Activated naive CD4-positive, alpha-beta T cell (primary cell): Measurements from ENCODE around the gene ACTL7B.
"Not testable (repeated sequence)": the region's sequence is repeated elsewhere in the genome, so short reads cannot be mapped to it uniquely, and the experiment has no call there.

ENCODE experiments used
- DNase-seq, 4 experiments: peaks; one replicate each; lab custom pipeline; 2025; lab: John Stamatoyannopoulos, UW

ACTL7B gene

GRCh38 chr9:108869092-108869725 is 13.4 kb upstream of the ACTL7B start:
- DNase-seq, result no peak

DNA sequence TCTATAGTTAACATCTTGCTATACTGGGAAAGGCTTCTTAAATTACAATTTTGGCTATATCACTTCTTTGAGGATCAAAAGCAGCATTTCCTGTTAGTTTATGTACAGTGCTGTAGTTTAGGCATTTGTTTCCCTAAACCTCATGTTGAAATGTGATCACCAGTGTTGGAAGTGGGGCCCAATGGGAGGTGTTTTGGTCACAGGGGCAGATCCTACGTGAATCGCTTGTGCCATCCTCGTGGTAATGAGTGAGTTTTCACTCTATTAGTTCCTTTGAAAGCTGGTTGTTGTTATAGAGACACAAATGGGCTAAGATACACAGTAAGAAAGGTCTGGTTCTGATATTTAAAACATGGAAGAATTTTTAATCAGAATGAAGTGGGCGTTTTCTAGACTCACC is 12.0 kb upstream of the ACTL7B start:
- no peak for DNase-seq

DNA sequence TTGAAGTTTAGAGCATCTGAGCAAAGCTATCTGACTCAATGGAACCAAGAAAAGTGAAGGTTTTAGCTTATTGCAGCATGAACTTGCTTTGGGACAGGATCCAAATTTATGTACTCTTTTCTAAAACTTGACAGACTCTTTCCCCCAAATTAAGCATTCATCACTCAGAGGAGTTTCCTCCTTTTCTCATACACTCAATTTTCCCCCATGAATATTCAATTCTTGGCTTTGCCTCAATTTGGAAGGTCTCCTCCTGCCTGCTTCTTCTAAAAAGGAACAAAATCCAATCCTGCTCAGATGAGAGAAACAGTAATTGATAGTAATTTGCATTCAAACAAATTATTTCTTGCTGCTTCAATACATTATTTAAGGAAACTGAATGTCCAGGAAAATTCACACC is 11.3 kb upstream of the ACTL7B start:
- no peak for DNase-seq

GRCh38 chr9:108866001-108866420 is 10.2 kb upstream of the ACTL7B start:
- DNase-seq, result no peak

GRCh38 chr9:108865037-108865436 is 9.3 kb upstream of the ACTL7B start:
- no peak for DNase-seq

DNA sequence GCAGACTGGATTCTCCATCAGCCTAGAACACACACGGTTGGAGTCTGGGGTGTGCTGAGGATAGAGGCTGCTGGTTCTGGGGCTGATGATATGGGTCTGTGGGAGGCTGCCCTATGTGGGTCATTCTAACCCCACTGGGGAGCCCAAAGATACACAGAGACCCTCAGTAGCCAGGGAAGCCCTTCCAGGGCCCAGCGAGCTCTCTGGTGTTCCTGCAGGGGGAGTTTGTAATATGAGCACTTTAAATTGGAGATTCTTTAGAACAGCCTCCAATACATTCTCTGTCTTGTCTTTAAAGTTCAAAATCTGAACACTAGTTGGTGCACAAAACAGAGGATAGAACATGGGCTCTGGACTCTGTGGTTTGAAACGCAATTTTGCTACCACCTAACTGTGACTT is 8.7 kb upstream of the ACTL7B start:
- DNase-seq, result no peak

- DNase-seq, result no peak
Observed at GRCh38 chr9:108863891-108864290, 8.1 kb upstream of the ACTL7B start.

DNA sequence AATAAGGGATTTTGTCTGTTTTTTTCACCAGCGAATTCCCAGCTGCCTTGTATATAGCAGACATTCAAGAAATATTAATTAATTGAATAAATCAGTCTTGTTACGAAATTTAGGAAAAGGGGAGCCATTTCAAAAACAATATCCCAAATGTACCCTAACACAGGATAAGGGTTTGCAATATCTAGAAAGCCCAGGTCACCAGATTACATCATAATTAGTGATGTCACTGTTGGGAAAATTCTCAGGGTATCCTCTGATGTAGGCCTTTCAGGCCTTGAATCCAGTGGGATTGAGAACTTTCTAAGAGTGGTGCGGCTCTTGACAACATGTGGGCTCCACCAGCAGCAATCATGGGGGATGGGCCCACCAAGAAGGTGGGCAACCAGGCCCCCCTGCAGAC is 6.2 kb upstream of the ACTL7B start, which contains the start of gene ACTL7A:
ACTL7A (plus strand) TSS at position 270 of the 400 bp plus-strand sequence; CDS start at position 327, 57 bp downstream.
- no peak for DNase-seq

DNA sequence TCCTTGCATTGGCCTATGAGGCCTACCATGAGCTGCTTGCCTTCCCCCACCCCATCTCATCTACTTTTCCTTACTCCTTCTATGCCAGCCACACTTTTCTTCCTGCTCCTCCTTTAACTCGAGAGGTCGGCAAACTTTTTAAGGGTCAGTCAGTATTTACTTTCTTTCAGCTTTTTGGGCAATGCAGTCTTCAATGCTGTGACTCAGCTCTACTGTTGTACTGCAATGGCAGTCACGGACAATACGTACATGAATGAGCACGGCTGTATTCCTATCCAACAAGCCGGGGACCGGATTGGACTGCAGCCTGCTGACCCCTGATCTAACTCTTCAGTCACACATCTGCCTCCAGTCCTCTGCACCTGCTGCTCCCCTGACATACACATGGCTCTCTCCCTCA is 5.7 kb upstream of the ACTL7B start:
- no peak for DNase-seq

GRCh38 chr9:108860764-108861163 is 5.0 kb upstream of the ACTL7B start:
- no peak for DNase-seq

DNA sequence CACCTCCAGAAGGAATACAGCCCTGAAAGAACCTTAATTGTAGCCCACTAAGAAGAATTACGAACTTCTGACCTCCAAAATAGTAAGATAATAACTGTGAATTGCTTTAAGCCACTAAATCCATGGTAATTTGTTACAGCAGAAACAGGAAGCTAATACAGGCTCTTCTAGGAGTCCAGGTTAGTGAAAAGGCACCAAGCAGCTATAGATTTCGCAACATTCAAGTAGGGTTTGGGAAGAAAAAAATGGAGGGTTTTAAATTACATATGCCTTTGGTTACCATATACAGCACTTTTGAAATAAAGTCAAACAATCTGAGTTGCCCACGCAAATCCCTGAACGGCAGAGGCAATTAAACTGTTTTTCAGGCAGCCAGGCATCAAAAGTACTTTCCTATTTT is 4.6 kb upstream of the ACTL7B start:
- DNase-seq, result no peak

DNA sequence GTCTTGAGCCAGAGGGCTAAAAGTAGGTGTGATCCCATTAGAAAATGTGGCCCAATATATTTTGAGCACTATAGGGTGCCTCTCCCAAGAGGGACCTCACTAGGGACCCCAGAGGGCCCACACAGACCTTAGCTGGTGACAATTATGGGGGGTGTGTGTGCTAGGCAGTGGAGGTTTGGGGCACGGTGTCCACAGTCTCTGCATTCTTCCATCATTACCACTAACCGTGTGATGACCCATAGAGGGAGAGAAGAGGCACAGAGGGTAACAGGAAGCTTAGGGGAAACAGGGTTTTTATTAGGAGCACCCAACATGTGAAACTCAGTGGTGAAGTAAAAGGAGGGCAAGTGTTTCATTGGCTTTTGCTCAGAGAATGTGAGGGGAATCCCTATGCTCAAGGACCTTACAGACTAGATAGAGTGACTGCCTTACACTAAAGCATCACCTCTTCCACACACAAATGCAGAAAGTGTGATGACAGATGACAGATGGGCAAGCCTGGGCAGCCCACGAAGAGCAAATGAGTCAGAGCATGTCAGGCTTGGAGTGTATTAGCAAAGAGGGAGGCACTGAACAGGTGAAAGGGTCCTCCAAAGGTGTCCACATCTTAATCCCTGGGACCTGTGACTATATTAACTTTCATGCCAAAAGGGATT is 3.8 kb upstream of the ACTL7B start:
- DNase-seq, result no peak

GRCh38 chr9:108857572-108857971 is 1.8 kb upstream of the ACTL7B start:
- no peak for DNase-seq

- no peak for DNase-seq
Observed at GRCh38 chr9:108855529-108855886, 278 bp downstream of the ACTL7B start.

GRCh38 chr9:108854641-108855528 is 901 bp downstream of the ACTL7B start:
- DNase-seq, result no peak

DNA sequence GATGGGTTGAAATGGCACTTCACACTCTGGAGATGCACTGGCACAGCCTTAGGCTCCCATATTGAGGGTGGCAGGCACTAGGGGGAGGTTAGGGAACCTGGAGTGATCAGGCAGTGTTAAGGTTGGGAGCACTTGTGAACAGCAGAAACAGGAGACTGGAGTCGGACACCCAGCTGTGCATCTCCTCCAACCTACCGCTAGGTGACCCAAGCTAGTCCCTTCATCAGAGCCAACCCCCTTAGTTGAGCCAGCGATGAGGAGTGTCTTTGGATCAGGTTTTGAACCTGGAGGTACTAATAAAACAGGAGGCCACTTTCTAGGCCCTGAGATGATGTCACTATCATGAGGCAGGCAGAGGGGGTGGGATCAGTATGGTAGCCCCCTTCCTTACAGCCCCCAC is 1.7 kb downstream of the ACTL7B start:
- no peak for DNase-seq

DNA sequence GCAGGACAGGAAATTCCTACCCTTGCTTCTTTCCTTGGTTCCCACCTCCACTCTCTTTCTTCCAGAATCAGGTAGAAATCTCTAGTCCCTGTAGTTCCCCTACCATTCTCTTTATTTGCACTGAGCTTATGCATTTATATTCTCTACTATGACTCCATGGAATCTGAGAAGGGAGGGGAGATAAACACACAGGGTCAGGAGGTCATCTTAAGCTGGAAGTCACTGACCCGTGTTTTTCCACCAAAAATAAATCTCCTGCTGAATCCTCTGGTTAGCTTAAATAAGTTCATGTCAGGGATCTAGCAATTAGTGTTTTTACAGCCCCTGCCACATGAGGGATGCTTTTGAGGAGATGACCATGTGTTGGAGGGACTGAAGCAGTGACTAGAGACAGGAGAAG is 3.7 kb downstream of the ACTL7B start:
- DNase-seq, result no peak

DNA sequence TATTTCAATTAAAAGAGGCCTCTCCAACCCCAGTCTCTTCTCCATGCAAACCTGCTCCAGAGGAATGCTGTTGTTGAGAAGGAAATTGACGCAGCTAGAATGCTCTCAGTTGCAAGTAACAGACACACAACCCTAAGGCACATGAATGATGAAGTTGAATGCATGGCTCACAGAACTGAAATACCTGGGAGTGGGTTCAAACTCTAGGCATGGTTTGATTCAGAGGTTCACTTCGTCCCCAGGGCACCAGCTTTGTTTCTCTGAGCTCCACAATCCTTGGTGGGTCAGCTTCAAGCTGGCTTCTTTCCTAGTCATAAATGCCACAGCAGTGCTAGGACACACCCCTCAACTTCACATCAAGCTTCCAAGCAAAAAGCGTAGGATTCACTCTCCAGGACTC is 4.6 kb downstream of the ACTL7B start:
- DNase-seq, result no peak

- no peak for DNase-seq
Observed at GRCh38 chr9:108850293-108850897, 5.4 kb downstream of the ACTL7B start.

DNA sequence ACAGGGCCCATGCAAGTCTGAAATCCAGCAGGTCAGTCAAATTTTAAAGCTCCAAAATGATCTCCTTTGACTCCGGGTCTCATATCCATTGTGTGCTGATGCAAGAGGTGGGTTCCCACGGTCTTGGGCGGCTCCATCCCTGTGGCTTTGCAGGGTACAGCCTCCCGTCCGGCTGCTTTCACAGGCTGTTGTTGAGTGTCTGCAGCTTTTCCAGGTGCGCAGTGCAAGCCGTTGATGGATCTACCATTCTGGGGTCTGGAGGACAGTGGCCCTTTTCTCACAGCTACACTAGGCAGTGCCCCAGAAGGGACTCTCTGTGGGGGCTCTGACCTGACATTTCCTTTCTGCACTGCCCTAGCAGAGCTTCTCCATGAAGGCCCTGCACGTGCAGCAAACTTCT is 7.5 kb downstream of the ACTL7B start:
- DNase-seq, result not testable (repeated sequence)

DNA sequence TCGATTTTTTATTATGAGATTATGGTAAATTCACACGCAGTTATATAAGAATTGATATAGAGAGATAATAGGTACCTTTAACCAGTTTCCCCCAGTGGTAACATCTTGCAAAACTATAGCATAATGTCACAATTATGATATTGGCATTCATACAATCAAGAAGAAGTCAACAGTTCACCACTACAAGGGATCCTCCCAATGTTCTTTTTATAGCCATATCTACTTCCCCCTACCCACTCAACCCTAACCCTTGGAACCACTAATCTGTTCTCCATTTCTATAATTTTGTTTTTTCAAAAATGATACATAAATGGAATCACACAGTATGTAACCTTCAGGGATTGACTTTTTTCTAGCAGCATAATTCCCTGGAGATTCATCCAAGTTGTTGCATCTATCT is 9.8 kb downstream of the ACTL7B start:
- no peak for DNase-seq

GRCh38 chr9:108845507-108845906 is 10.3 kb downstream of the ACTL7B start:
- no peak for DNase-seq

GRCh38 chr9:108844856-108845255 is 10.9 kb downstream of the ACTL7B start:
- no peak for DNase-seq
